ENCODE measurements around the gene DES. TPM values are rescaled to one million over a fixed set of nuclear protein-coding genes. Genes with fewer than 3 reads are reported as not detected.

DES gene
- total and polyA plus RNA-seq, 2 experiments from 2014 or later: 1.3 to 2.0 TPM

DNA sequence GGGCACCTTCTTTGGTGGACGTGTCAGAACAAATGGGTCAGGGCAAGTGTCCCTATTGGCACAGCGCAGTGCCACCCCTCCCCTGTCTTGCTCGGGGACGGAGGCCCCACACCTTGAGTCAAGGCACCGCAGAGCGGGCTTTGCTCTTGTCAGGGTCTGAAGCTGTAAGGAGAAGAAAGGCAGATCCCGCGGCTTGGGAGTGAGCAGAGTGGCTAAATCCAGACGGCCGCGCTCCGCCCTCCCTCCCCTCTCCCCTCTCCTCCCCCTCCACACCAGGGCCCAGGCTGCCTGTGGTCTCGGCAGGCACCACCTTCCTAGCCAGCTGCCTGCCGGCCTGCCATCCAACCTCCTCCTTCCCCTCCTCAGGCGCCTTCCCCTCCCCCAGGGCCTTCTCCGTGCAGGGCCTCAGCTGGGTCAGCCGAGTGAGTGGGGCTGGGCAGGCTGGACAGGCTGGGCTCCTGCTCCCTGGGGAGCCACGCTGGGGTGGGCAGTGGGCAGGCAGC lies 42.3 kb downstream of the DES start:
- Mint-ChIP-seq H3K27ac (no peak overlapping the region; the same call in 1 of the 2 replicates), H3K27me3 (ENCODE audit: insufficient read depth, low read depth, poor library complexity) (peaks cover 23% of the 10 kb centered on the region), H3K4me3 (peak overlapping the region; percentile 55), H3K9me3 (no peaks in the 10 kb centered on the region), H3K36me3 (ENCODE audit: low read depth) (peaks cover 11% of the 10 kb centered on the region), H3K4me1 (peaks cover 38% of the 10 kb centered on the region)
- Histone ChIP-seq H3K27me3 (ENCODE audit: insufficient read depth) (no peaks in the 10 kb centered on the region), H2AFZ (no peak overlapping the region), H4K20me1 (replicated peaks; ENCODE audit: insufficient read depth) (no peaks in the 10 kb centered on the region), H3K4me1 (ENCODE audit: insufficient read depth) (peaks cover 24% of the 10 kb centered on the region), H3K36me3 (ENCODE audit: insufficient read depth) (no peaks in the 10 kb centered on the region), H3K4me3 (0 out of 2 replicates have a peak overlapping the region, but pooled peaks have one; percentile 26), H3F3A (replicated peaks; ENCODE audit: low read depth) (peaks cover 4% of the 10 kb centered on the region; the same call in 1 of the 2 replicates), H3K9me2 (ENCODE audit: insufficient read depth) (no peaks in the 10 kb centered on the region), H3K4me2 (peak overlapping the region; percentile 69), H3K27ac (ENCODE audit: low read depth) (no peak overlapping the region), H3K79me2 (replicated peaks; ENCODE audit: insufficient read depth) (no peaks in the 10 kb centered on the region)
- TF ChIP-seq ZNF114 (CRISPR knock-in tag; IDR thresholded peaks at IDR 0.05) (no peak), NANOG (IDR thresholded peaks at IDR 0.05; ENCODE audit: borderline replicate concordance) (no peak)
- ATAC-seq (peak; percentile 76), DNase-seq (ENCODE audit: low spot score) (peak; percentile 74)

- peak overlapping the region; percentile 69 for H3K4me2 ChIP-seq
- DNase-seq (ENCODE audit: low spot score) (peak; percentile 61), ATAC-seq (peak; percentile 42)
- 0 out of 2 replicates have a peak overlapping the region, but pooled peaks have one; percentile 26 for H3K4me3 ChIP-seq
- H2AFZ ChIP-seq: no peak overlapping the region
- Mint-ChIP-seq H3K36me3 (ENCODE audit: low read depth) (peaks cover 11% of the 10 kb centered on the region), H3K27me3 (ENCODE audit: insufficient read depth, low read depth, poor library complexity) (peaks cover 21% of the 10 kb centered on the region), H3K9me3 (no peaks in the 10 kb centered on the region), H3K4me1 (peaks cover 38% of the 10 kb centered on the region), H3K4me3 (peak overlapping the region; percentile 19; the same call in 2 of the 3 replicates), H3K27ac (no peak overlapping the region)
- peaks cover 24% of the 10 kb centered on the region for H3K4me1 ChIP-seq (ENCODE audit: insufficient read depth)
- H3K27me3 ChIP-seq (ENCODE audit: insufficient read depth): no peaks in the 10 kb centered on the region
- H3F3A ChIP-seq (replicated peaks; ENCODE audit: low read depth): peaks cover 4% of the 10 kb centered on the region; the same call in 1 of the 2 replicates
- H3K36me3 ChIP-seq (ENCODE audit: insufficient read depth): no peaks in the 10 kb centered on the region
- no peaks in the 10 kb centered on the region for H3K9me2 ChIP-seq (ENCODE audit: insufficient read depth)
- H4K20me1 ChIP-seq (replicated peaks; ENCODE audit: insufficient read depth): no peaks in the 10 kb centered on the region
- H3K27ac ChIP-seq (ENCODE audit: low read depth): no peak overlapping the region
- H3K79me2 ChIP-seq (replicated peaks; ENCODE audit: insufficient read depth): no peaks in the 10 kb centered on the region
- TF ChIP-seq CREB1 (CRISPR knock-in tag; IDR thresholded peaks at IDR 0.05; ENCODE audit: low read depth) (no peak), NANOG (IDR thresholded peaks at IDR 0.05; ENCODE audit: borderline replicate concordance) (no peak), ZNF462 (CRISPR knock-in tag; IDR thresholded peaks at IDR 0.05) (no peak), JUNB (IDR thresholded peaks at IDR 0.05; ENCODE audit: unreplicated experiment) (no peak), STAT1 (IDR thresholded peaks at IDR 0.05; ENCODE audit: unreplicated experiment) (no peak), REST (IDR thresholded peaks at IDR 0.05; ENCODE audit: unreplicated experiment) (no peak), ZNF114 (CRISPR knock-in tag; IDR thresholded peaks at IDR 0.05) (no peak), EZH2phosphoT487 (IDR thresholded peaks at IDR 0.05; ENCODE audit: unreplicated experiment) (no peak)
- TF ChIP-seq, protein P1, sequence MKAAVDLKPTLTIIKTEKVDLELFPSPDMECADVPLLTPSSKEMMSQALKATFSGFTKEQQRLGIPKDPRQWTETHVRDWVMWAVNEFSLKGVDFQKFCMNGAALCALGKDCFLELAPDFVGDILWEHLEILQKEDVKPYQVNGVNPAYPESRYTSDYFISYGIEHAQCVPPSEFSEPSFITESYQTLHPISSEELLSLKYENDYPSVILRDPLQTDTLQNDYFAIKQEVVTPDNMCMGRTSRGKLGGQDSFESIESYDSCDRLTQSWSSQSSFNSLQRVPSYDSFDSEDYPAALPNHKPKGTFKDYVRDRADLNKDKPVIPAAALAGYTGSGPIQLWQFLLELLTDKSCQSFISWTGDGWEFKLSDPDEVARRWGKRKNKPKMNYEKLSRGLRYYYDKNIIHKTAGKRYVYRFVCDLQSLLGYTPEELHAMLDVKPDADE (IDR thresholded peaks at IDR 0.05): no peak
Observed at GRCh38 chr2:219461047-219461514, 42.9 kb downstream of the DES start.
